Liver (tissue), 9 donors: ENCODE measurements around the gene UTS2R. TPM values are rescaled to one million over a fixed set of nuclear protein-coding genes. Genes with fewer than 3 reads are reported as not detected.

ENCODE experiments used
- DNase-seq: peaks from one replicate; pipeline ENCODE4 v3.0.0-alpha.2; 2017; ENCODE audit warnings: low spot score
- H3K27ac ChIP-seq, 2 donors: one replicate each; pipeline ENCODE4 v1.7.0; 2013; ENCODE audit warnings: inconsistent platforms in 2 of 2, low read length in 2 of 2, control low read depth in 1 of 2, low read depth in 1 of 2, mild to moderate bottlenecking in 1 of 2
- H3K27me3 ChIP-seq, 4 donors: one replicate each; pipeline versions ENCODE4 v1.6.1 to v1.7.0; 2013; ENCODE audit warnings: low read length in 3 of 4, inconsistent platforms in 1 of 4, mild to moderate bottlenecking in 1 of 4, moderate library complexity in 1 of 4; ENCODE audit not compliant: control insufficient read depth in 4 of 4, insufficient read depth in 4 of 4
- H3K36me3 ChIP-seq, 4 donors: one replicate each; pipeline versions ENCODE4 v1.6.1 to v1.7.0; 2013; ENCODE audit warnings: low read length in 3 of 4, mild to moderate bottlenecking in 3 of 4, low read depth in 1 of 4, moderate library complexity in 1 of 4; ENCODE audit not compliant: control insufficient read depth in 4 of 4, insufficient read depth in 3 of 4
- H3K4me1 ChIP-seq, 4 donors: one replicate each; pipeline versions ENCODE4 v1.6.1 to v1.7.0; 2013; ENCODE audit warnings: low read length in 3 of 4, mild to moderate bottlenecking in 3 of 4, moderate library complexity in 1 of 4; ENCODE audit not compliant: control insufficient read depth in 4 of 4, insufficient read depth in 4 of 4
- H3K4me3 ChIP-seq, 3 donors: one replicate each; pipeline versions ENCODE4 v1.6.1 to v1.7.0; 2013; ENCODE audit warnings: low read length in 3 of 3, control low read depth in 1 of 3, low read depth in 1 of 3, mild to moderate bottlenecking in 1 of 3
- H3K9ac ChIP-seq, 2 donors: one replicate each; pipeline ENCODE4 v1.7.0; 2013; ENCODE audit warnings: low read length in 2 of 2, mild to moderate bottlenecking in 2 of 2, moderate library complexity in 2 of 2, control low read depth in 1 of 2, low read depth in 1 of 2
- H3K9me3 ChIP-seq, 4 donors: one replicate each; pipeline versions ENCODE4 v1.6.1 to v1.7.0; 2013; ENCODE audit warnings: low read length in 3 of 4; ENCODE audit not compliant: control insufficient read depth in 4 of 4
- CTCF ChIP-seq: fragments of 150-350 bp; IDR thresholded peaks from 2 replicates; pipeline ENCODE4 v1.5.1; 2017; ENCODE audit warnings: improper control_type of control experiment, low read depth, low read length; ENCODE audit not compliant: missing input control
- EGR1 ChIP-seq, 2 donors: IDR thresholded peaks; 2 replicates each; pipeline ENCODE4 v1.6.1; 2016 to 2018; ENCODE audit warnings: antibody characterized with exemption in 2 of 2, low read depth in 2 of 2
- FOXA1 ChIP-seq: IDR thresholded peaks from 2 replicates; pipeline ENCODE4 v1.6.1; 2016; ENCODE audit warnings: antibody characterized with exemption
- GABPA ChIP-seq, 2 donors: IDR thresholded peaks in 1 of 2; conservative IDR thresholded peaks in 1 of 2; 2 replicates each; pipeline ENCODE4 v1.6.1; 2016; ENCODE audit warnings: antibody characterized with exemption in 2 of 2, mild to moderate bottlenecking in 1 of 2, moderate library complexity in 1 of 2
- HNF4A ChIP-seq, 2 donors: conservative IDR thresholded peaks; 2 replicates each; pipeline ENCODE4 v1.6.1; 2016; ENCODE audit warnings: antibody characterized with exemption in 2 of 2, mild to moderate bottlenecking in 2 of 2
- HNF4G ChIP-seq: IDR thresholded peaks from 2 replicates; pipeline ENCODE4 v1.6.1; 2016; ENCODE audit warnings: antibody characterized with exemption
- JUND ChIP-seq, 2 donors: IDR thresholded peaks; 2 replicates each; pipeline ENCODE4 v1.6.1; 2016; ENCODE audit warnings: antibody characterized with exemption in 2 of 2
- MAX ChIP-seq: IDR thresholded peaks from 2 replicates; pipeline ENCODE4 v1.6.1; 2016; ENCODE audit warnings: antibody characterized with exemption
- NR2F2 ChIP-seq: IDR thresholded peaks from 2 replicates; pipeline ENCODE4 v1.6.1; 2016; ENCODE audit warnings: antibody characterized with exemption
- RAD21 ChIP-seq, 2 donors: IDR thresholded peaks; 2 replicates each; pipeline ENCODE4 v1.6.1; 2016; ENCODE audit warnings: antibody characterized with exemption in 2 of 2, mild to moderate bottlenecking in 2 of 2
- REST ChIP-seq: IDR thresholded peaks from 2 replicates; pipeline ENCODE4 v1.6.1; 2016; ENCODE audit warnings: antibody characterized with exemption, mild to moderate bottlenecking
- RXRA ChIP-seq, 2 donors: IDR thresholded peaks; 2 replicates each; pipeline ENCODE4 v1.6.1; 2017 to 2018; ENCODE audit warnings: antibody characterized with exemption in 2 of 2, mild to moderate bottlenecking in 1 of 2
- SP1 ChIP-seq: IDR thresholded peaks from 2 replicates; pipeline ENCODE4 v1.6.1; 2018; ENCODE audit warnings: antibody characterized with exemption, mild to moderate bottlenecking
- TAF1 ChIP-seq: conservative IDR thresholded peaks from 2 replicates; pipeline ENCODE4 v1.6.1; 2016; ENCODE audit warnings: antibody characterized with exemption, mild to moderate bottlenecking
- YY1 ChIP-seq: IDR thresholded peaks from 2 replicates; pipeline ENCODE4 v1.6.1; 2016; ENCODE audit warnings: antibody characterized with exemption, mild to moderate bottlenecking
- WGBS: extraction: QIAGEN DNeasy Blood & Tissue Kit; methylation state at CpG from one replicate; pipeline ENCODE4 v1.1.7; 2013; 5-methylcytosine and 5-hydroxymethylcytosine counted together
- polyA plus RNA-seq, 2 donors: library from polyadenylated mRNA; stranded (reverse) in 1 of 2; unstranded in 1 of 2; fragments of 200-250 nt in 1 of 2; fragments of >200 nt in 1 of 2; fragmentation: Nextera tagmentation in 1 of 2; extraction: Ambion mirVana in 1 of 2; gene quantifications; one replicate each; pipeline versions ENCODE4 v1.2.1 to v1.2.3, GENCODE V29; 2013 to 2015
- total RNA-seq, 2 donors: library from RNA; depleted of rRNA; stranded (reverse); fragments of >200 nt; gene quantifications; one replicate each; pipeline ENCODE4 v1.2.3, GENCODE V29; 2014
- TF ChIP-seq, protein P1 (sequence below): IDR thresholded peaks from 2 replicates; pipeline ENCODE4 v1.6.1; 2016; ENCODE audit warnings: antibody characterized with exemption
- donor health status: healthy.
- donor health status: healthy.
- donor health status: healthy.
- donor health status: healthy.
- donor health status: healthy.

UTS2R gene
- total and polyA plus RNA-seq, 4 donors: not detected

- Histone ChIP-seq H3K27ac (no peak overlapping the region), H3K9me3 (no peaks in the 10 kb centered on the region), H3K36me3 (peaks cover 0 to 9% (median 4%) of the 10 kb centered on the region in 4 donors), H3K27me3 (no peaks in the 10 kb centered on the region), H3K4me1 (peaks cover 0 to 4% (median 2%) of the 10 kb centered on the region in 4 donors), H3K9ac (no peak overlapping the region), H3K4me3 (no peak overlapping the region)
- no peak for DNase-seq
- TF ChIP-seq YY1 (no peak), EGR1 (IDR thresholded peaks at IDR 0.05; ENCODE audit: low read depth in 2 of 2) (no peak), CTCF (no peak), HNF4G (no peak), HNF4A (conservative IDR thresholded peaks at IDR 0.05) (no peak), JUND (IDR thresholded peaks at IDR 0.05) (no peak), NR2F2 (no peak), FOXA1 (no peak), GABPA (IDR thresholded peaks at IDR 0.05 in 1 of 2, conservative IDR thresholded peaks at IDR 0.05 in 1 of 2) (no peak), MAX (no peak), RXRA (IDR thresholded peaks at IDR 0.05) (no peak), SP1 (no peak)
- TF ChIP-seq, protein P1, sequence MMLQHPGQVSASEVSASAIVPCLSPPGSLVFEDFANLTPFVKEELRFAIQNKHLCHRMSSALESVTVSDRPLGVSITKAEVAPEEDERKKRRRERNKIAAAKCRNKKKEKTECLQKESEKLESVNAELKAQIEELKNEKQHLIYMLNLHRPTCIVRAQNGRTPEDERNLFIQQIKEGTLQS: no peak
- WGBS: 95% methylated on average over 18 of the region's 18 CpGs
These were observed 28.1 kb downstream of the UTS2R start for GRCh38 chr17:82399601-82400101.

DNA sequence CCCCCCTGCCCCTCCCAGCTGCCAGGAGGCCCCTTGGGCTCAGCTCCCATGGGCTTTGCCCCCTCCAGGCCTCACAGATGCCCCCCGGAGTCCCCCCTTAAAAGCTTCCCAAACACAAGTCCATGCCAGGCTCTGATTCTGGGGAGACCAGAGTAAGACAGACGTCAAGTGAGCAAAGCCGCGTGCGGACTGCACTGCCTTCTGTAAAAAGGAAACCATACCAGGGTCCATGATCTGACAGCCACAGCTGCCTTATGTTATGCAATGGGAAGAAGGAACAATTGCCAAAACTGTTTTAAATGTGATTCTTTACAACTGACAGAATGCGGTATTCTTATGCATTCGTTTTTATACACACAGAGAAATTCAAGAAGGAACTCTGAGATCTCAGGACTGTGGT is 28.6 kb downstream of the UTS2R start:
- 86% methylated on average over 7 of the region's 7 CpGs for WGBS
- peaks cover 0 to 9% (median 4%) of the 10 kb centered on the region in 4 donors for H3K36me3 ChIP-seq

More for the DNA sequence above, 28.6 kb downstream of the UTS2R start:
- H3K9me3 ChIP-seq: no peaks in the 10 kb centered on the region
- H3K4me3 ChIP-seq: no peak overlapping the region
- H3K4me1 ChIP-seq: peaks cover 0 to 4% (median 2%) of the 10 kb centered on the region in 4 donors
- no peak for DNase-seq
- no peaks in the 10 kb centered on the region for H3K27me3 ChIP-seq
- no peak overlapping the region for H3K27ac ChIP-seq
- TF ChIP-seq EGR1 (IDR thresholded peaks at IDR 0.05; ENCODE audit: low read depth in 2 of 2) (no peak), REST (no peak), TAF1 (no peak), MAX (no peak), FOXA1 (no peak), RAD21 (IDR thresholded peaks at IDR 0.05) (no peak), YY1 (no peak)
- no peak overlapping the region for H3K9ac ChIP-seq
